T-helper 1 cell treated with Interleukin-12 subunit alpha and Interleukin-12 subunit beta and Interleukin-4 antibody, amounts not matched to agents 30 ng/mL and 1 ng/mL, for 36 hours (primary cell): ENCODE results near the gene NDNF. TPM values are rescaled to one million over a fixed set of nuclear protein-coding genes. Genes with fewer than 3 reads are reported as not detected.

Experiments
- intact Hi-C: fragments of 100-400 bp; cut with micrococcal nuclease; formaldehyde crosslinking; loops from one replicate; pipeline ENCODE4 v1.15.1; 2024
- total RNA-seq: library from RNA; stranded (reverse); gene quantifications from 2 replicates; pipeline ENCODE4 v1.2.3, GENCODE V29; 2022

Gene NDNF
- total RNA-seq, 1 donor from 2014 or later = not detected

DNA sequence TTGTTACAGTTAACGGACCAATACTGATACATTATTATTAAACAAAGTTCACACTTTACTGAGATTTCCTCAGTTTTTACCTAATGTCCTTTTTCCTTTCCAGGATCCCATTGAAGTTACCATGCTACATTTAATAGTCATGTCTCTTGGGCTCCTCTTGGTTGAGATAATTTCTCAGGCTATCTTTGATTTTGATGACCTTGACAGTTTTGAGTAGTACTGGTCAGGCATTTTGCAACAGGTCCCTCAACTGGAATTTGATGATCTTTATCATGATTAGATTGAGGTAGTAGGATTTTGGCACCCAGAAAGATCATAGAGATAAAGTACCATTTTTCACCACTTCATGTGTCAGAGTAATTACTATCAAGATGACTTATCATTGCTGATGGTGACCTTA is 53.8 kb downstream of the NDNF start:
- intact Hi-C loops = no loop called here

DNA sequence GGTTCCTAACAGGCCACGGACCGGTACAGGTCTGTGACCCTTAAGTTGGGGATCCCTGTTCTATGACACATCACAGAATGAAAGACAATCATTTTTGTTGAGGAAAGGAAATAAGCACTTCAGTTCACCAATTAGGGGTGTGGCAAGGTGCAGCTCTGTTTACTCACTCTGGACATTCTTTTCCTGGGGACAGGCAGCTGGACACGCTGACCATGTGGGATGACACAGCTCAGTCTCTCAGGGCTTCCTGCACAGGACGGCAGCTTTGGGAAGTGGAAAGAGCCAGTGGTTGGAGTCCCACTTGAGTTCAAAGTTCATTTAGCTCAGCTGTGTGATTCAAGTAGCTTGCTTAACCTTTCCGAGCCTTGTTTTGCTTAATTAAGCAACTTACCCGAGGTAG is 55.7 kb downstream of the NDNF start:
- intact Hi-C loops = no loop called here

DNA sequence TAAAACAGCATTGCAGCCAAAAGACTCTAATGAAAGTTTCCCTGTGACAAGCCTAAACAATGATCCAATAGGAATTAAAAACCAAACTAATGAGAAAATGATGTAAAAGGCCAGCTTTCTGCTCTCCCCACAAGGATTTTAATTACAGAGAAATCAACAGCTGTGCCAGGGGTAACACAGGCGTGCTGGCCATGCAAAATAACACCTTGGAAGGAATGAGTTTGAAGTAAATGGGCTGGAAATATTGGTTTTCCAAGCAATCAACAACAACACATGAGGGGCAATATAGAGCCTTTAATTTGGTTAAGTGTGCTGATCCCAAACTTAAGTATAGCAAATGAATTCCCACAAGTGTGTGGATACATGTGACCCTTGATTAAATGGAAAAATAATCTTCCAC is 56.9 kb downstream of the NDNF start:
- intact Hi-C loops = no loop called here

DNA sequence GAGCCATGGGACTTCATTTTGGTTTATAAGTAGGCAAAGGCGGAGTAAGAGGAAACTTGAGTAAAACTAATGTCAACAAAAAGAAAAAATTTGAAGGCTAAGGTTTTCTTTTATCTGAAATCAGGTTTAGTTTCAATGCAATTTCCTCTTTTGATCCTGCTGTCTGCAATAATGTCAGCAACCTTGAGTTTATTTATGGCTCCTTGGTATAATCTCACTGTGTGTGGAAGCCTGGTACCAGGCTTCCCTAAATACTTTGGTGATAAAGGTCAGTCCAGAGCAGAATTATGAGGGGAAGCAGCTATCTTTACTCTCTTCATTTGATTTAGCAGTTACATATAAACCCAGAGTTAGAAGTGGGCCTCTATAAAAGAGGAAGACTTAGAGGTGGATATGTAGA is 57.8 kb downstream of the NDNF start:
- intact Hi-C loops = no loop called here

DNA sequence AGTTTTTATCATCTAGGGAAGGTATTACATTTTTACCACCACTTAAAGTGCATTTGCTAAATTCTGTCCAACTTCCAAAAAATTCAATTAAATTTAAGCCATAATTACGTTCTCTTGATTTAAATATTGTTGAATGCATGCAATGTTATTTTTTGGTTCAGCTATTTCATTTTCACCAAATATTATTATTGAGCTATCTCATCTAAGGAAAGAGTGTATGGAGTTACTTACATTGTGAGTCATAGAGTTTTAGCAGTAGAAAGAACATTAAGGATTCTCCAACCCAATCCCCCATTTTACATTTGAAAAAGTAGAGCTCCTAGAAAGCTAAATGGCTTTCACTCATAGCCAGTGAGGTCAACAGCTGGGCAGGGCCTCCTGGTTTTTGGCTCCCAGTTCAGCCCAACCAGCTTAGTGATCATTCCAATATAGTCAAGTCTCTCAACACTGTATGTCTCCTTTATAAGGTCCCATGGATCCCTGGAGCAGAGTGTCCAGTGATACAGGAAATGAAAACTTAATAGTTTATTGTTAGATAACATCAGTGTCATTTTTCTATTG is 60.5 kb downstream of the NDNF start:
- intact Hi-C loops = no loop called here

DNA sequence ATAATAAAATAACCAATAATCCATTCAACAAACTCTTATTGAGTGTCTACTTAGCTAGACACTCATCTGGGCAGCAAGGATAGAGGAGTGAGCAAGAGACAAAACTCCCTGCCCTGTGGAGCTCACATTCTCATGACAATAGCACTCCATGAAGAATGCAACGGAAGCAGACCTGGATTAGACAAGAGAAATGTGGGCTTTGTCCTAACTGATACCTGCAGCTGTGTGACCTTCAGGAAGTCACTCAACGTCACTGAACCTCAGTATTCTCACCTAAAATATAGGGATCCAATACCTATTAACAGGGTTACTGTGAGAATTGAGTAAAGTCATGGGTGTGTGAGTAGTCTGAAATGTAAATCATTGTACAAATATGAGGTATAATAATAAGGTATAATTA is 61.2 kb downstream of the NDNF start:
- intact Hi-C loops = no loop called here

DNA sequence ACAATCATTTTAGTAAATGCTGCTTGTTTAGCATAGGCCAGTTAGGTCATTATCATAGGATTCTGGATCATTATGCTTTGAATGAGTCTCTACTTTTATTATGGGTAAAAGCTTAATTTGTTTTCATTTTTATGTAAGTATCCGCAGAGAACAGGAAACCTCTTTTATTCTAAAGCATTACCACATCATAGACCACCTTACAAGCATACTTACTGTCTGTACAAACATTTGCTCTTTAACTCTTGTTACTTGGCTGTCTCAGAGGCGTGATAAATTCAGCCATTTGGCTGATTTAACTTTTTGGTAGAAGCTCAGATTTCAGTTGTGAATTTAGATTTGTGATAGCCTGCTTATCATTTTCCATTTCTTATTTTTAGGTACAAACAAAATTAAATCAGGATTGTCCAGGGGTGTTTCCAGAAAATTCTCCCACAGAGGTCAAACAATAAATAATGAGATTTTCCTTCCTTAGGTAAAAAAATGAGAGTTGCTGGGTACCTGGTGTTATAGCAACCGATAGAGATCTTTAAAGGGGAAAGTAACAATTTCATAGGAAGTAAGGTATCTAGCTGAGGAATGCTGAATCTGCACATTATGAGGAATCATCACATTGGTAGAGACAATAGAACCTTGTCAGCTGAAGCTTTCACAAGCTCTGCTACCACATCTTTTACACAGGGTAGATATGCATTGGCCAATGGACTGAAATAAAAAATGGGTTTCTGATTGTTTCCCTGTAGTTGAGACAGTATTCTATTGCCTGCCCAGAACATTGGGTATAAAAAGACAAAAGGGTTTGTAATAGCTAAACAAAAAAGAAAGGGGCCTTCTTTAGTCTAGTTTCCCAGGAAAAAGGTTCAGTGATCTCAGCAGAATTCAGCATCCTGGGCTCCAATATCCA is 62.5 kb downstream of the NDNF start:
- intact Hi-C loops = no loop called here

DNA sequence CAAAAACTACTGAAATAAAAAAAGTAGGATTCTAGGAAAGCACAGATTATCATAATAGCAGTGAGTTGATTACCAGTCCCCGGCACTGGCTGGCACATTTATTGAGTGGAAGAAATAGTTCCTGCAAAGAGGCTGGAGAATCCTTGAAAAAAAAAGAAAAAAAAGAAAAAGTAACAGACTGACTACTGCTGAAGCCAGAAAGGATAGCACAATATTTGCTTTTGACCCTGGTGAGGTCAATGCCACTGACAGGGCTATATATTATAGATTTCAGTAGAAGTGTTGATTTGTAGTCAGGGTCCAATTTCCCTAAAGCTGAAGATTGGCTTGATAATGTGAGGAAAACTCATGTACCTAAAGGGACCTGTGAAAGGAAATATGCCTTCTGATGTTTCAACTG is 64.7 kb downstream of the NDNF start:
- intact Hi-C loops = no loop called here

DNA sequence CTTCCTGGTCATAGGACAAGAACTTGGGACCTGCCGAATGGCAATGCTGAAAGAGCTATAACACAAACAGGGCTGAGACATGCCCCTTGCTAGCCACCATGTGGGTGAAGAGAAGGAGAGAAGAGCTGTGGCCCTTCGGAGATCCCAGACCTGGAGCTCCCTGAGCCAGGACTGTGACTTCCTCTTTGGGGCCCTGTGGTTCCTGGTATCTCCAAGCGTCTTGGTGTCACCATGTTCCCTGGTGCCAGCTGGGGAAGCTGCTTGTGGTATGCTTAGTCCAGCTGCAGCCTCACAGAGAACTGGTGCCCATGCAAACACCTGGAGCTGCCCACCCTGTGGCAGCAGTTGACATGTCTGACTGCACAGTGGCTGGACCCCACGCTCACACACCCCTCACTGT is 68.5 kb downstream of the NDNF start:
- intact Hi-C loops = no loop called here

DNA sequence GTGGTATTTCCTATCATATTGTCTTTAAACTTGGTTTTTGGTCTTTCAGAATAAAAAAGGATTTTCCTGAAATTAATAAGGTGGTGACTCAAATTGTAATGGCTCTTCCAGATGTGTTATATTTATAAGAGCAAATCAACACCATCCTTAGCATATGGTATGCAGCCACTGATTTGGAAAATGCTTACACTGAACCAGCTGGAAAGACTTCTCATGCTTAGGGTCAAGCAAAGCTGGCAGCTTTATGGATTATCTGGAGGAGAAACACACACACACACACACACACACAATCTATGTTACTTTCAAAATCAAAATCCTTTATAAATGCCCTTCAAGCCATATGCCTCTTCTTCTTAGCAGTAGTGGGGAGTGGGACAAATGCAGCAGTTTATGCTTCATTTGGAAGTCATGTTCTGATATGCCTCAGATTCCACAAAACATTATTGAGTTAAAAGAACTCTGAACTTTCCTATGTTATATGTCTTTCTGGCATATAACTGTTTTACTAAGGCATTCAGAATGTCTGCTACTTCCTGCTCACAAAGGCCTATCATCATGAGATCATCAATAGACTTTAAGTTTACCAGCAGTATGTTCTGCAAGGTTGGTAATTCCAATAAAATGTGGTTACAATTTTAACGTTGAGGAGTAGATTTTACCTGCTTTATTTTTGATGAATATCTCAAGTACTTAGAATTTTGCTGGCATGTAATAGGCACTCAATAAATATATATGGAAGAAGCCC is 76.9 kb downstream of the NDNF start:
- intact Hi-C loops = no loop called here

DNA sequence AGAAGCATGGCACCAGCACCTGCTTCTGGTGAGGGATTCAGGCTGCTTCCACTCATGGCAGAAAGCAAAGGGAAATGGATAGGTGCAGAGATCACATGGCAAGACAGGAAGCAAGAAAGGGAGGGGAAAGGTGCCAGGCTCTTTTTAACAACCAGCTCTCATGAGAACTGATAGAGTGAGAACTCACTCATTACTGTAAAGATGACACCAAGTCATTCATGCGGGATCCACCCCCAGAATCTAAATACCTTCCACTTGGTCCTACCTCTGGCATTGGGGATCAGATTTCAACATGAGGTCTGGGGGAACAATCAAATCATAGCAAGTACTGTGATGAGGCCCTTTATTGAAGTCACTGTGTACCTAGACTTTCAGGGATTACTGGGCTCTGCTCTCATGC is 77.8 kb downstream of the NDNF start:
- intact Hi-C loops = no loop called here

DNA sequence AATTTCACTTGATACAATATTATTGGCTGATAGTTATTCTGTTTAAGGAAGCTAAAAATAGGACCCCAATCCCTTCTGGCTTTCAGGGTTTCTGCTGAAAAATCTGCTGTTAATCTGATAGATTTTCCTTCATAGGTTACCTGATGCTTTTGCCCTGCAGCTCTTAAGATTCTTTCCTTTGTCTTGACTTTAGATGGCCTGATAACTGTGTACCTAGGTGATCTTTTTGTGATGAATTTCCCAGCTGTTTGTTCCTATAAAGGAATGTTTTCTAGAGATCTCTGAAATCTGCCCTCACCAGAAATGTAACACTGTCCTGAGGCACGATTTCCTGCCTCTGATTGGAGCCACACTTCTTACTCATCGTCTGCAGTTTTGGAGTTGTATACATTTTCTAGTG is 80.5 kb downstream of the NDNF start:
- intact Hi-C loops = no loop called here

DNA sequence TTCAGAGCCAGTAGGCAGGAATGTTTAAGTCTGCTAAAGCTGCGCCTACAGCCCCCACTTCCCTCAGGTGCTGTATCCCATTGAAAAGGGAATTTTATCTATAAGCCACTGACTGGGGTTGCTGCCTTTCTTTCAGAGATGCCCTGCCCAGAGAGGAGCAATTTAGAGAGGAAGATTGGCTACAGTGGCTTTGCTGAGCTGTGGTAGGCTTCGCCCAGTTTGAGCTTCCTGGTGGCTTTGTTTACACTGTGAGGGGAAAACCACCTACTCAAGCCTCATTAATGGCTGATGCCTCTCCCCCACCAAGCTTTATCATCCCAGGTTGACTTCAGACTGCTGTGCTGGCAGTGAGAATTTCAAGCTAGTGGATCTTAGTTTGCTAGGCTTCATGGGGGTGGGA is 82.1 kb downstream of the NDNF start:
- intact Hi-C loops = no loop called here

Other genes starting within 250 kb of the NDNF start
- not detected in 2 replicates for gene PRDM5, start 149.8 kb downstream of the NDNF start, total RNA-seq
- gene TNIP3, start 91.8 kb upstream of the NDNF start, total RNA-seq = 3.0 and 3.4 TPM in 2 replicates